ENCODE data around the gene FGFR2.

GRCh38 chr10:121440461-121440860, 157.8 kb downstream of the FGFR2 start:
- TF ChIP-seq CTCF (IDR thresholded peaks at IDR 0.05) (no peak), POLR2A (IDR thresholded peaks at IDR 0.05) (no peak)

All from thyroid gland (tissue), 4 donors.